ENCODE data around the gene DENND5B.
"Not testable (repeated sequence)": the region's sequence is repeated elsewhere in the genome, so short reads cannot be mapped to it uniquely, and the experiment has no call there.

The DENND5B gene

DNA sequence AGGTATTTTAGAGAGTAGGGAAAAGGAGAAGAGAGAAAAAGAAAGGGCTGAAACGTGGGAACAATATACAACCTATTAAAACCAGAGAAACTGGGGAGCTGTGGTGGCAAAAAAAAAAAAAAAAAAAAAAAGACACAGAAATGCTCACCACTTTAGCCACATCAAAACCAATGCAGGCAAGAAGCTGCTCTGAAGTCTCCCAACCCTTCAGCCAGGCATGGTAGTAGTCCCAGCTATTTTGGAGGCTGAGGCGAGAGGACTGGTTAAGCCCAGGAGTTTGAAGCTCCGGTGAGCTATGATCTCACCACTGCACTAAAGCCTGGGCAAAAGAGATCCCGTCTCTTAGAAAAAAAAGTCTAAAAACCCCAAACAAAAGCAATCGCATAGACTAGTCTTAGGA lies 33.2 kb downstream of the DENND5B start:
- DNase-seq (ENCODE audit: low read depth): no peak

DNA sequence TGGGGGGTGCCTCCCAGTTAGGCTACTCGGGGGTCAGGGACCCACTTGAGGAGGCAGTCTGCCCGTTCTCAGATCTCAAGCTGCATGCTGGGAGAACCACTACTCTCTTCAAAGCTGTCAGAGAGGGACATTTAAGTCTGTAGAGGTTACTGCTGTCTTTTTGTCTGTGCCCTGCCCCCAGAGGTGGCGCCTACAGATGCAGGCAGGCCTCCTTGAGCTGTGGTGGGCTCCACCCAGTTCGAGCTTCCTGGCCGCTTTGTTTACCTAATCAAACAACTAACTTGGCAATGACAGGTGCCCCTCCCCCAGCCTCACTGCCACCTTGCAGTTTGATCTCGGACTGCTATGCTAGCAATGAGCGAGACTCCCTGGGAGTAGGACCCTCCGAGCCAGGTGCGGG lies 35.5 kb downstream of the DENND5B start:
- not testable (repeated sequence) for DNase-seq (ENCODE audit: low read depth)

DNA sequence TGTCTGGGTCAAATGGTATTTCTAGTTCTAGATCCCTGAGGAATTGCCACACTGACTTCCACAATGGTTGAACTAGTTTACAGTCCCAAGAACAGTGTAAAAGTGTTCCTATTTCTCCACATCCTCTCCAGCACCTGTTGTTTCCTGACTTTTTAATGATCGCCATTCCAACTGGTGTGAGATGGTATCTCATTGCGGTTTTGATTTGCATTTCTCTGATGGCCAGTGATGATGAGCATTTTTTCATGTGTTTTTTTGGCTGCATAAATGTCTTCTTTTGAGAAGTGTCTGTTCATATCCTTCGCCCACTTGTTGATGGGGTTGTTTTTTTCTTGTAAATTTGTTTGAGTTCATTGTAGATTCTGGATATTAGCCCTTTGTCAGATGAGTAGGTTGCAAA lies 40.3 kb downstream of the DENND5B start:
- DNase-seq (ENCODE audit: low read depth): not testable (repeated sequence)

DNA sequence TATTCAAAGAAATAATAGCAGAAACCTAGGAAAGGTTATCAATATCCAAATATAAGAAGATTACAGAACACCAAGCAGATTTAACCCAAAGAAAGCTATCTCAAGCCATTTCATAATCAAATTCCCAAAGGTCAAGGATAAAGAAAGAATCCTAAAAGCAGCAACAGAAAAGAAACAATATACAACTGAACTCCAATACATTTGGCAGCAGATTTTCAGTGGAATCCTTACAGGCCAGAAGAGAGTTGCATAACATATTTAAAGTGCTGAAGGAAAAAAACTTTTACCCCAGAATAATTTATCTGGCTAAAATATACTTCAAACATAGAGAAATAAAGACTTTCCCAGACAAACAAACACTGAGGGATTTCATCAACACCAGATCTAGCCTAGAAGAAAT lies 54.3 kb downstream of the DENND5B start:
- DNase-seq (ENCODE audit: low read depth): no peak

DNA sequence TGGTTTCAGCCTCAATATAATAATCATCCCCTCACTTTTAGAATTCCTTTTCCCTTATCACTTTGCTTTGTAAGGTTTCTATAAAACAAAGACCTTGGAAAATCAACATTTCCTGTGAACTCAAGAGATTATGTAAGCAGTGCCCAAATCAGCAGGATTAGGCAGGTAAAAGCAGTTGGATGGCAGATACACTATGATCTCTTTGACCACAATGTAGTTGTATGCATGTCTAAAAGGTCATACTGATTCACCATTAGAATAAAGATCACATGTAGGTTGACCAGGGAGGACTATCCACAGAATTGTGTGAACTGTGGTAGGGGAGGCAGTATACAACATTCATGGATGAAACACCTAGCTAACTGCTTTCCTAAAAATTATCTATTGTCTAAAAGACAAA lies 57.5 kb downstream of the DENND5B start:
- no peak for DNase-seq (ENCODE audit: low read depth)

DNA sequence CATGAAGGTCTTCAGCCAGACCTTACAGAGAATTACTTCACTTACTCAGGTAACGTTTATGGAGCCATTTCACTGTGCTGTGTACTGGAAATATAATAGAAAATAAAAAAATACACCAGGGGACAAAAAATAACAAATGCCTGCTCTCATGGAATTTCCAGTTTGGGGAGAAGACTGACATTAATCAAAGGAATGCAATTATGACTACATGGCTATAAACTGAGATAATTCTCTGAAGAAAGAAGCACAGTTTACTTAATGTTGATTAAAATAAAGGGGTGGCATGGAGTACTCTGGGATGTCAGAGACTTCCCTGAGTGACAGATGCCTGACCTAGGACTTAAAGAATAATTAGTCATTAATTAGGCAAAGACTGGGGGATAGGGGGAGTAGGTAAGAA lies 59.0 kb downstream of the DENND5B start:
- no peak for DNase-seq (ENCODE audit: low read depth)

DNA sequence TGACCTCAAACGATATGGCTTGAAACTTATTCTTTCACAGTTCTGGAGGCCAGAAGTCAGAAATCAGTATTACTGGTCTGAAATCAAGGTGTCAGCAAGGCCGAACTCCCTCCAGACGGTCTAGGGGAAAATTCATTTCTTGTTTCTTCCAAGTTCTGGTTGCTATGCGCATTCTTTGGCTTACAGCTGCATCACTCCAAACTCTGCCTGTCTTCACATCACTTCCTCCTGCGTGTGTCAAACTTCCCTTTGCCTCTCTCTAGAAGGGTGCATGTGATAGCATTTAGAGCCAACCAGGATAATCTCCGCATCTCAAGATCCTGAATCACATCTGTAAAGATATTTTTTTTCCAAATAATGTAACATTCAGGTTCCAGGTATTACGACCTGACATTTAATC lies 62.8 kb downstream of the DENND5B start:
- no peak for DNase-seq (ENCODE audit: low read depth)

DNA sequence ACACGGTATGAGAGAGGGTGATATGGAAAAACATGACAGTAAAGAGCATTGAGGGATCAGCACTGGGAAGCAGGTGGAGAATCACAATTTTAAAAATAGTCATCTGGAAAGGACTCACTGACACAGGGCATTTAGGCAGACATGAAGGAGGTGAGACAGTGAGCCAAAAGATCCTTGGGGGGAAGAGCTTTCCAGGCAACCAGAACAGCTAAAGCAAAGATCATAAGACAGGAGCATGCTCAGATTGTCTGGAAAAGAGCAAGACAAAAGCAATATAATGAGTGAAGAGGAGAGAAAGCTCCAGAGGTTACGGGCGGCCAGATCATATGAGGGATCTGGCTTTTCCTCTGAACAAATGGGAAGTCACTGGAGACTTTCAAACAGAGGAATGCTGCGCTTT lies 63.9 kb downstream of the DENND5B start:
- no peak for DNase-seq (ENCODE audit: low read depth)

DNA sequence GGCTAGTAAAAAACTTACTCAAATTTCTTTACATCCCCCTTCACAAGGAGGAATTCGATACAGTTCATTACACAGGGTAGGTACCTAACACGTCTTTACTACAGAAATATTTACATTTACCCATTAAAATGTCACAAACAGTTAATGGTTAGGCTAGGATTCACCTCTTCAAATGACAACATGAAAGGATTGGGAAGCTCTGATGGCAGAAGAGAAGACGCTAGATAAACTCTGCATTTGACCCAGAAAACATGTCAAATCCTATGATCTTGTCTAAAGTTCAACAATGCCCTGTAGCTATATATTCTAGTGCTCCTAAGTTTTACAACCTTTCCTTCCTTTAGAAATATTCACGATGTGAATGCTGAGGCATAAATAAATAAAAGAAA lies 64.8 kb downstream of the DENND5B start:
- DNase-seq (ENCODE audit: low read depth): no peak

DNA sequence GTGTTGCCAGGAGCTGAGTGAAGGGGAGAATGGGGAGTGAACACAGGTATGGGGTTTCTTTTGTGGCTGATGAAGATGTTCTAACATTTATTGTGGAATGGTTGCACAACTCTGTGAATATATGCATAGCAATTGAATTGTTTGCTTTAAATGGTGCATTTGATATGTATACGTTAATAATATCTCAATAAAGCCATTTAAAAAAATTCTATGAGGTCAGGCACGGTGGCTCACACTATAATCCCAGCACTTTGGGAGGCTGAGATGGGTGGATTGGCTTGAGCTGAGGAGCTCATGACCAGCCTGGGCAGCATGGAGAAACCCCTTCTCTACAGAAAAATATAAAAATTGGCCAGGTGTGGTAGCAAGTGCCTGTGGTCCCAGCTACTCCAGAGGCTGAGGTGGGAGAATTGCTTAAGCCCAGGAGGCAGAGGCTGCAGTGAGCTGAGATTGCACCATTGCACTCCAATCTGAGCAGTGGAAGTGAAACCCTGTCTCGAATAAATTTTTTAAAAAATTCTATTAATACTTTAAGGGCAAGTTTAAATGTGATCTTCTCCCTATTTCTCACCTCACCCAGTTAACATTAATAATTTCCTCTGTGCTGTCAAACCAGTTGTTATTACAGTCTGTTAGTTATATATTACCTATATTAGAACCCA lies 65.3 kb downstream of the DENND5B start:
- no peak for DNase-seq (ENCODE audit: low read depth)

DNA sequence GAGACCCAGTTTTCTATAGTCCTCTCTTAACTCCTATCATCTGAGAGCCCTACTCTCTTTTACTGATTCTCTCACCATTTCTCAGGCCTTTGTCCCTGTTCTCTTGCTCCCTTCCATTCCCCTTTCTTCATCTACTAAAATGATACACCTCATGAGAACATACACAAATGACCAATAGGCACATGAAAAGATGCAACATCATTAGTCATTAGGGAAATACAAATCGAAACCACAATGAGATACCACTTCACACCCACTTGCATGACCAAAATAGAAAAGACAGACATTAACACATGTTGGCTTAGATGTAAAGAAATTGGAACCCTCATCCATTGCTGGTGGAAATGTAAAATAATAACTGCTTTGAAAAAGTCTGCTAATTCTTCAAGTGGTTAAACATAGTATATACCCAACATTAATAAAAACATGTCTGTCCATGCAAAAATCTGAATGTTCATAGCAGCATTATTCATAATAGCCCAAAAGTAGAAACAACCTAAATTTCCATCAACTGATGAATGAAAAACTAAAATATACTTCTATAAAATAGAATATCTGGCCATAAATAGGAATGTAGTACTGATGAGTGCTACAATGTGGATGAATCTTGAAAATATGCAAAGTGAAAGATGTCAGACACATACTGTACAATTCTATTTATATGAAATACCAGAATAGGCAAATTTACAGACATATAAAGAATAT lies 66.0 kb downstream of the DENND5B start:
- no peak for DNase-seq (ENCODE audit: low read depth)

DNA sequence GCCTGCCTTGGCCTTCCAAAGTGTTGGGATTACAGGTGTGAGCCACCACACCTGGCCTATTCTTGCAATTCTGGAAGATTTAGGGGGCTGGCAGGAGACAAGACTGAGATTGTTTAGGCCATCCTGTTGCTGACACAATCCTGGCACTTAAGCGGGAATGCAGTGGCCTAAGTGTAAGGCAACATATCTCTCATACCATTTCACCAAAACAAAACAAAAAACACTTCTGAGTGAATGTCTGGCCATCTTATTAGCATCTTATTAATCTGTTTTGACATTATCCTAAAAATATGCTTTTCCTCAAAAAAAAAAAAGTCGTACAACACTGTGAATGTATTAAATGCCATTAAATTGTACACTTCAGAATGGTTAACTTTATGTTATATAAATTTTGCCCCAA lies 67.6 kb downstream of the DENND5B start:
- DNase-seq (ENCODE audit: low read depth): no peak

DNA sequence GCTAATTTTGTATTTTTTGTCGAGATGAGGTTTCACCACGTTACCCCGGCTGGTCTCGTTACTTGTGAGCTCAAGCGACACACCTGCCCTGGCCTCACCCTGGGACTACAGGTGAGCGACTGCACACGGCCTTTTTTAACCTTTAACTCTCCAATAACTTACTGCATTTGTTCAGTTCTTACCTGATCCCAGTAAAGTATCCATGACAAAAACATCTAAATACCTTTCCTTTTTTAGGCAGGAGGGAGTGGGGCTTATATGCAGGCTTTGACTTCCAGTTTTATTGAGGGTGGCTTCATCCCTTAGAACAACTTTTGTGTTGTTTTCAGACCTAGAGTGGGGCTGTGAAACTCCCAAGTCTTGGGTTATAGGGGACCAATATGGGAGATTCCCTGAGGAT lies 68.3 kb downstream of the DENND5B start:
- no peak for DNase-seq (ENCODE audit: low read depth)

DNA sequence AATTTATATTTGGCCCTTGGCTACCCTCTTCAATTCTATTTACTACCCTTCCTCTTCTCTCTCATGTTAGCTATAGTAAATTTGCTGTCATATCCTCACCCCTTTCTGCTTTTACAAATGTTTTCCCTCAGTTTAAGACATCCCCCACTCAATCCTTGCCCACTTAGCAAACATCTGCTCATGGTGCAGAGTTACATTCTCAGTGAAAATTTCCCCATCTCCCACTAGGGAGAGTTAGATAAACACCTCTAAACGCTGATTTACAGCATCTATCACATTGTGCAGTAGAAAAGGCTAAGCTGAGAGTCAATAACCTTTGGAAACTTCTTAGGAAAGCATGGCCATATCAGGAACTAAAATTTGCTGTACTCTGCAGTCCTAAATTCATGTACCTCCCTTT lies 69.0 kb downstream of the DENND5B start:
- DNase-seq (ENCODE audit: low read depth): no peak

DNA sequence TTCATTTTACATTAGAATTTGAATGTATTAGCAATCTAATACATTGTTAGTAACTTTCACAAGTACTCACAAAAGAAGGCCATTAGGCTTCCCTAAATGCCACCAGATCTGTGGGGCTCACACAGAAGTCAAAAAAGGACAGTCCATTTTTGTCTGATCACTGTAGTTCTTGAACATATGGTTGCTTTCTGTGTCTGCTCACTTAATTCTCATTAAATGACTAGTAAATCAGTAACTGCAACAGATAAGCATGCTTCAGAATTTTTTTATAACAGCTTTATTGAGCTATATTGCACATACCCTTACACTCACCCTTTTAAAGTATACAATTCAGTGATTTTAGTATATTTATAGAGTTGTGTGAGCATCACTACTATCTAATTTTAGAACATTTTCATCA lies 71.4 kb downstream of the DENND5B start:
- DNase-seq (ENCODE audit: low read depth): no peak

DNA sequence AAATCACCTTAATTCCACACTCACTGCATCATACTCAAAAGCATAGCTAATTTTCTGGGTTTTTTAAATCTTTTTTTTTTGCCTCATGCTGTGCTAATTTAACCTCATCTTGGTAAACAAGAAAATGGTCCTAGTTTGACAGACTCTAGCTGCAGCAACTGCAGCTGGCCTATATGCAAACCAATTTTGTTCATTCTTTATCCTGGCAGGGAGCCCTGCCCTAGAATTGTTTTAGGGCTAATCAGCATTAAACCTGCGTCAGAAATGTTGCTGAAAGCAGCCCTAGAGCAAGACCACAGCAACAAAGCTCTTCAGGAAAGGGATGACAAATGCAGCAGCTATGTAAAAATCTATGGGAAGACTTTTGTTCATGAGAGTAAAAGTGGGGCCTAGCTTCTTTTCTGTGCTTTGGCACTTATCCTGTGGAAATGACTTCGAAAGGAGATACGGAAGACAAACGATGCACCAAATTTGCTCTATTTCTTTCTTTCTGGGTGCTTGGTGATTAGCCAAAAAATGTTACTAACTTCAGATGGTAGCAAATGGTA lies 72.2 kb downstream of the DENND5B start:
- no peak for DNase-seq (ENCODE audit: low read depth)

DNA sequence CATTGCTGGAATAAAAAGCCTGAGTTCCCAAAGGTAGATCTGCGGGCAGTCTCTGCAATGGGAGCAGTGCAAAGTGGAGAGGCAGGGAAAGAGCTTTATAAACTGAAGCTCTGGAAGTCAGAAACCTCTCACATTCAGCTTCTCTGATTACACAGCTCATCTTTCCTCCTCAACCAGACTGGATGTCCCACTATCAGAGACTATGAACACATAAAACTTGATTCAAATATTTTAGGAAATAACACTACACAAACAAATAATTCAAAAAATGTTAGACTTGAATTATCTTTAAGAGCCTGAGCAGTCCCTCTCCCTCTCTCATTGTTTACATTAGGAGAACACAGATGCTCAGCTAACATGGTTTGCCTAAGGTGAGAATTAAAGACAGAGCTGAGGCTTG lies 72.9 kb downstream of the DENND5B start:
- DNase-seq (ENCODE audit: low read depth): no peak

DNA sequence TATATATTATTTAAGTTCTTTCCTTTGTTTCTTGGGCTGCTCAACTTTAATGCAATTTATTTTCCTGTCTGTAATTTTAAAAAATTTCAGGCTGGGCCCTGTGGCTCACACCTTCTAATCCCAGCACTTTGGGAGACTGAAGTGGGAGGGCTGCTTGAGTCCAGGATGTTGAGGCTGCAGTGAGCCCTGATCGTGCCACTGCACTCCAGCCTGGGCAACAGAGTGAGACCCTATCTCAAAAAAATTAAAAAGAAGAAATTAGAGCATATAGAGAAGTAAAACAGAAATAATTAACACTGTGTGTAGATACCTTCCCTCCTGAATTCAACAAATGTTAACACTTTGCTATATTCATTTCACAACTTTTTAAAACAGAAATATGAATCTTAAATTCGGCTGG lies 74.2 kb downstream of the DENND5B start:
- no peak for DNase-seq (ENCODE audit: low read depth)

DNA sequence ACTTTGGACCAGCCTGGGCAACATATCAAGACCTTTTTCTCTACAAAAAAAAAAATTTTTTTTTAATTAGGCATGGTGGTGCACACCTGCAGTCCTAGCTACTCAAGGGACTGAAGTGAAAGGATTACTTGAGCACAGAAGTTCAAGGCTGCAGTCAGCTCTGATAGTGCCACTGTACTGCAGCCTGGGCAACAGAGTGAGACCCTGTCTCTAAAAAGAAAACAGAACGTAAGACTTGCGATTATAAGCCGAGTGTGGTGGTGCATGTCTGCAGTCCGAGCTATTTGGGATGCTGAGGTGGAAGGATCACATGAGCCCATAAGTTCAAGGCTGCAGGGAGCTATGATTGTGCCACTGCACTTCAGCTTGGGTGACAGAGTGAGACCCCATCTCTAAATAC lies 76.0 kb downstream of the DENND5B start:
- DNase-seq (ENCODE audit: low read depth): no peak

DNA sequence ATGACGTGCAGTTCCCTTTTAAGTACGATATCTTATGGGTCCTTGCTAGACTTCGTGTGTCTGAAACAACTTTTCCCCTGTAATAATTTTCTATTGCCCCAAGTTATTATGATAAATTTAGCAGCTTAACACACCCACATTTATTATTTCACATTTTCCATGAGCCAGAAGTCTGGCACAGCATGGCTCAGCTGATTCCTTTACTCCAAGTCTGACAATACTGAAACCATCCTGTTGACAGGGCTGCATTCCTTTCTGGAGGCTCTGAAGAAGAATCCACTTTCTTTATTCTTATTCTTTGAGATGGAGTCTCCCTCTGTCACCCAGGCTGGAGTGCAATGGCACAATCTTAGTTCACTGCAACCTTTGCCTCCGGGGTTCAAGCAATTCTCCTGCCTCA lies 80.9 kb downstream of the DENND5B start:
- DNase-seq (ENCODE audit: low read depth): no peak

DNA sequence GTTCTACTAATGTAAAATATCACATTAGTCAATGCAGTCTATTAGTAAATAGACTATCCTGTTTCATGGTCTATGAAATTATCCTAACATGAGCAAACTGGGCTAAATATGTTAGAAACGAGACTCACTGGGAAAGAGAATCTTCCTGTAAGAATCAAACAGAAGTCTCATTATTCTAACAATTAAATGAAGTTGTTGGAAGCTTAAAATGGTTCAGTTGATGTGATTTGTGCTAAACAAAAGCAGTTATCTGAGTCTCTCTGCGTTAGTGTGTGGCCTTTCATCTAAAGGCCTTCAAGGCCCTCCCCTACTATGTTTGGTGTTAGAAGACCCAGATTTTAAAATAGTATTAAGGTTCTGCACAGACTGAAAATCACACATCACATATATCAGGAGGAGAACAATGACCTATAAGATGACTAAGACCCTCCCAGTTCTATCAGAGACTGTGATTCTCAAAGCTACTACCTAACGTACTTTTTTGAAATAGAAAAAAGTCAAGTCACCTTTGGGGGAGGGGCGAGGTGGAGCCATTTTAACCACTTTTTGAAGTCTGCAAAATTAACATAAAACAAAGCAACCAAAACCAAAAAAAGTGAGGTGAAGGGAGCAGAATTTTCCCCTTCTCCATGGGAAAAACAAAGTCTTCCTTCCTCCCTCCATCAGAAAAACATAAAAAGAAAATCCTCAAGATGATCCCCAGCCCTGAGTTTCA lies 82.3 kb downstream of the DENND5B start:
- no peak for DNase-seq (ENCODE audit: low read depth)

DNA sequence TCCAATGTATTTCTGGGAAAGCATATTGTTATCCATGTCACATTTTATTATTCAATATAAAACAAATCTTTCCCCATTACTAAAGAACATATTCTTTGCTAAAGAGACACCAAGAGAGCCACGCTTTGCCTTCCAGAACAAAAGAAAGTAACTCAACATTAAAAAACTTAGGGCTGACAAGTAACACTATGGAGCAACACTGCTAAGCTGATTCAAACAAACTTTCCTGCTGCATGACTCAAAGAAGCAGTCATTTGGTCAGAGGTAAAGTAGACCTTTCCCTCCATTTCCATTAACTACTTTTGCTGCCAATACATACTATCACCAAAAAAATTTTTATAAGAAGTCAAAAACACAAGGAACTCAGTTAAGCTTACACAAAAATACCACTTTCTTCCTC lies 83.0 kb downstream of the DENND5B start:
- no peak for DNase-seq (ENCODE audit: low read depth)
